Astrocyte (in vitro differentiated cells and primary cell): Measurements from ENCODE around the gene PODXL. TPM values are rescaled to one million over a fixed set of nuclear protein-coding genes. Genes with fewer than 3 reads are reported as not detected.

ENCODE experiments used
- DNase-seq: peaks from one replicate; pipeline ENCODE4 v3.0.0-alpha.2; 2010; ENCODE audit warnings: low read depth
- FAIRE-seq: peaks from 2 replicates; lab custom pipeline; 2011; peaks lifted over from hg19 to GRCh38; lab: Jason Lieb, UNC
- H2AFZ ChIP-seq: 2 replicates; pipeline ENCODE4 v1.6.0; 2012; ENCODE audit warnings: low read depth, low read length, inconsistent platforms
- H3K27ac ChIP-seq: 2 replicates; pipeline ENCODE4 v1.5.1; 2011; ENCODE audit warnings: low read depth, low read length, inconsistent platforms
- H3K27me3 ChIP-seq: 2 replicates; pipeline ENCODE4 v1.6.0; 2011; ENCODE audit warnings: low read length, inconsistent platforms; ENCODE audit not compliant: insufficient read depth
- H3K36me3 ChIP-seq: 2 replicates; pipeline ENCODE4 v1.5.1; 2011; ENCODE audit warnings: low read length, inconsistent platforms; ENCODE audit not compliant: insufficient read depth
- H3K4me1 ChIP-seq: 2 replicates; pipeline ENCODE4 v1.5.1; 2011; ENCODE audit warnings: low read length, inconsistent platforms; ENCODE audit not compliant: insufficient read depth
- H3K4me2 ChIP-seq: 2 replicates; pipeline ENCODE4 v1.6.0; 2012; ENCODE audit warnings: low read length, inconsistent platforms
- H3K4me3 ChIP-seq: 2 replicates; pipeline ENCODE4 v1.5.1; 2011; ENCODE audit warnings: low read depth, mild to moderate bottlenecking, low read length, inconsistent platforms; ENCODE audit not compliant: insufficient read depth
- H3K79me2 ChIP-seq: 2 replicates; pipeline ENCODE4 v1.6.0; 2012; ENCODE audit warnings: mild to moderate bottlenecking, low read length, inconsistent platforms; ENCODE audit not compliant: insufficient read depth
- H3K9ac ChIP-seq: 2 replicates; pipeline ENCODE4 v1.6.0; 2012; ENCODE audit warnings: mild to moderate bottlenecking, low read length, inconsistent platforms
- H3K9me3 ChIP-seq: 2 replicates; pipeline ENCODE4 v1.5.1; 2012; ENCODE audit warnings: low read depth, mild to moderate bottlenecking, low read length, inconsistent platforms; ENCODE audit not compliant: insufficient read depth
- H4K20me1 ChIP-seq: 2 replicates; pipeline ENCODE4 v1.6.0; 2012; ENCODE audit warnings: low read length, inconsistent platforms; ENCODE audit not compliant: insufficient read depth
- H3K27ac Mint-ChIP-seq: one replicate; pipeline ENCODE4 v1.8.0; 2021; ENCODE audit warnings: mild to moderate bottlenecking, mixed read lengths; ENCODE audit not compliant: unreplicated experiment
- H3K27me3 Mint-ChIP-seq: one replicate; pipeline ENCODE4 v1.8.0; 2021; ENCODE audit warnings: low read depth, mixed read lengths; ENCODE audit not compliant: unreplicated experiment
- H3K36me3 Mint-ChIP-seq: one replicate; pipeline ENCODE4 v1.8.0; 2021; ENCODE audit warnings: low read depth, mixed read lengths; ENCODE audit not compliant: unreplicated experiment
- H3K4me1 Mint-ChIP-seq: one replicate; pipeline ENCODE4 v1.8.0; 2021; ENCODE audit warnings: low read depth, mixed read lengths; ENCODE audit not compliant: unreplicated experiment
- H3K4me3 Mint-ChIP-seq: one replicate; pipeline ENCODE4 v1.8.0; 2021; ENCODE audit warnings: mild to moderate bottlenecking, moderate library complexity, mixed read lengths; ENCODE audit not compliant: unreplicated experiment
- H3K9me3 Mint-ChIP-seq: one replicate; pipeline ENCODE4 v1.8.0; 2021; ENCODE audit warnings: mild to moderate bottlenecking, mixed read lengths; ENCODE audit not compliant: unreplicated experiment
- CTCF ChIP-seq: IDR thresholded peaks from 2 replicates; pipeline ENCODE4 v1.5.1; 2011; ENCODE audit warnings: low read depth, mild to moderate bottlenecking, inconsistent platforms, low read length, moderate library complexity; ENCODE audit not compliant: insufficient read depth
- EZH2 ChIP-seq: IDR thresholded peaks from 2 replicates; pipeline ENCODE4 v1.6.1; 2012; ENCODE audit warnings: mild to moderate bottlenecking, low read length, inconsistent platforms; ENCODE audit not compliant: insufficient read depth
- total RNA-seq: library from RNA; stranded (reverse); gene quantifications from 2 replicates; pipeline ENCODE4 v1.2.1, GENCODE V29; 2021

The PODXL gene
- total RNA-seq, 1 donor from 2014 or later: 47.1 TPM

GRCh38 chr7:131556909-131557651, 652 bp upstream of the PODXL start:
- Histone ChIP-seq H3K9ac (peak overlapping the region; percentile 67), H2AFZ (peak overlapping the region; percentile 66), H3K36me3 (no peaks in the 10 kb centered on the region), H3K27ac (no peak overlapping the region), H3K4me2 (peak overlapping the region; percentile 87), H3K9me3 (no peaks in the 10 kb centered on the region), H3K79me2 (peaks cover 26% of the 10 kb centered on the region), H3K4me1 (peaks cover 22% of the 10 kb centered on the region), H3K4me3 (peak overlapping the region; percentile 60), H4K20me1 (peaks cover 20% of the 10 kb centered on the region), H3K27me3 (peaks cover 8% of the 10 kb centered on the region)
- DNase-seq: no peak
- no peak for TF ChIP-seq CTCF
- peak; percentile 33 for TF ChIP-seq EZH2
- no peaks in the 10 kb centered on the region for H3K36me3 Mint-ChIP-seq
- FAIRE-seq: no peak
- no peaks in the 10 kb centered on the region for H3K9me3 Mint-ChIP-seq
- H3K27me3 Mint-ChIP-seq: peaks cover 23% of the 10 kb centered on the region
- no peak overlapping the region for H3K27ac Mint-ChIP-seq
- H3K4me1 Mint-ChIP-seq: peaks cover 2% of the 10 kb centered on the region
- peak overlapping the region; percentile 81 for H3K4me3 Mint-ChIP-seq

- Histone ChIP-seq H3K4me3 (peak overlapping the region; percentile 63), H3K9me3 (no peaks in the 10 kb centered on the region), H3K4me2 (peak overlapping the region; percentile 89), H4K20me1 (peaks cover 20% of the 10 kb centered on the region), H3K36me3 (no peaks in the 10 kb centered on the region), H3K9ac (peak overlapping the region; percentile 64), H3K27ac (no peak overlapping the region), H3K4me1 (peaks cover 22% of the 10 kb centered on the region), H3K79me2 (peaks cover 32% of the 10 kb centered on the region), H2AFZ (peak overlapping the region; percentile 77), H3K27me3 (peaks cover 8% of the 10 kb centered on the region)
- H3K4me1 Mint-ChIP-seq: peaks cover 2% of the 10 kb centered on the region
- H3K9me3 Mint-ChIP-seq: no peaks in the 10 kb centered on the region
- no peak for FAIRE-seq
- H3K27ac Mint-ChIP-seq: peak overlapping the region; percentile 41
- DNase-seq: no peak
- H3K36me3 Mint-ChIP-seq: peaks cover 3% of the 10 kb centered on the region
- peak overlapping the region; percentile 85 for H3K4me3 Mint-ChIP-seq
- TF ChIP-seq CTCF: no peak
- peak; percentile 3 for TF ChIP-seq EZH2
- H3K27me3 Mint-ChIP-seq: peaks cover 21% of the 10 kb centered on the region
Measured at GRCh38 chr7:131555552-131556052, 826 bp downstream of the PODXL start.

- H3K27me3 Mint-ChIP-seq: peaks cover 19% of the 10 kb centered on the region
- H3K4me1 Mint-ChIP-seq: peaks cover 2% of the 10 kb centered on the region
- Histone ChIP-seq H3K9me3 (no peaks in the 10 kb centered on the region), H3K9ac (peak overlapping the region; percentile 64), H3K4me2 (peak overlapping the region; percentile 89), H3K4me3 (peak overlapping the region; percentile 63), H3K36me3 (no peaks in the 10 kb centered on the region), H2AFZ (no peak overlapping the region), H3K79me2 (peaks cover 32% of the 10 kb centered on the region), H3K4me1 (peaks cover 22% of the 10 kb centered on the region), H4K20me1 (peaks cover 20% of the 10 kb centered on the region), H3K27me3 (peaks cover 8% of the 10 kb centered on the region), H3K27ac (no peak overlapping the region)
- peak overlapping the region; percentile 26 for H3K27ac Mint-ChIP-seq
- no peak for DNase-seq
- no peak for TF ChIP-seq CTCF
- no peak for TF ChIP-seq EZH2
- no peaks in the 10 kb centered on the region for H3K9me3 Mint-ChIP-seq
- H3K4me3 Mint-ChIP-seq: peak overlapping the region; percentile 85
- peaks cover 3% of the 10 kb centered on the region for H3K36me3 Mint-ChIP-seq
- FAIRE-seq: no peak
Measured at GRCh38 chr7:131554880-131555516, 1.4 kb downstream of the PODXL start.
